ENCODE measurements around the gene CHSY3. TPM values are rescaled to one million over a fixed set of nuclear protein-coding genes. Genes with fewer than 3 reads are reported as not detected.

Gene CHSY3
- total RNA-seq, 1 donor from 2014 or later = 2.1 TPM

GRCh38 chr5:130092991-130093390 lies 188.7 kb downstream of the CHSY3 start:
- DNase-seq (ENCODE audit: low read depth, low spot score) = no peak

- DNase-seq (ENCODE audit: low read depth, low spot score) = no peak
These were observed 192.2 kb downstream of the CHSY3 start for GRCh38 chr5:130096483-130096882.

GRCh38 chr5:130099008-130099407 lies 194.7 kb downstream of the CHSY3 start:
- DNase-seq (ENCODE audit: low read depth, low spot score) = no peak

GRCh38 chr5:130102375-130102774 lies 198.1 kb downstream of the CHSY3 start:
- DNase-seq (ENCODE audit: low read depth, low spot score) = no peak

GRCh38 chr5:130102960-130103359 lies 198.7 kb downstream of the CHSY3 start:
- no peak for DNase-seq (ENCODE audit: low read depth, low spot score)

- DNase-seq (ENCODE audit: low read depth, low spot score) = no peak
These were observed 200.8 kb downstream of the CHSY3 start for GRCh38 chr5:130104895-130105688.

- DNase-seq (ENCODE audit: low read depth, low spot score) = no peak
These were observed 202.2 kb downstream of the CHSY3 start for GRCh38 chr5:130106480-130106879.

- no peak for DNase-seq (ENCODE audit: low read depth, low spot score)
These were observed 204.9 kb downstream of the CHSY3 start for GRCh38 chr5:130109152-130109551.

GRCh38 chr5:130110328-130110727 lies 206.1 kb downstream of the CHSY3 start:
- DNase-seq (ENCODE audit: low read depth, low spot score) = no peak

GRCh38 chr5:130111746-130112145 lies 207.5 kb downstream of the CHSY3 start:
- no peak for DNase-seq (ENCODE audit: low read depth, low spot score)

GRCh38 chr5:130112246-130112645 lies 208.0 kb downstream of the CHSY3 start:
- DNase-seq (ENCODE audit: low read depth, low spot score) = no peak

GRCh38 chr5:130115686-130116085 lies 211.4 kb downstream of the CHSY3 start:
- DNase-seq (ENCODE audit: low read depth, low spot score) = no peak

GRCh38 chr5:130116462-130116861 lies 212.2 kb downstream of the CHSY3 start:
- DNase-seq (ENCODE audit: low read depth, low spot score) = no peak

- no peak for DNase-seq (ENCODE audit: low read depth, low spot score)
These were observed 212.7 kb downstream of the CHSY3 start for GRCh38 chr5:130116972-130117371.

- no peak for DNase-seq (ENCODE audit: low read depth, low spot score)
These were observed 222.5 kb downstream of the CHSY3 start for GRCh38 chr5:130126746-130127145.

GRCh38 chr5:130135506-130135905 lies 231.2 kb downstream of the CHSY3 start:
- DNase-seq (ENCODE audit: low read depth, low spot score) = no peak

GRCh38 chr5:130136300-130136699 lies 232.0 kb downstream of the CHSY3 start:
- DNase-seq (ENCODE audit: low read depth, low spot score) = no peak

- no peak for DNase-seq (ENCODE audit: low read depth, low spot score)
These were observed 233.4 kb downstream of the CHSY3 start for GRCh38 chr5:130137681-130138080.

- no peak for DNase-seq (ENCODE audit: low read depth, low spot score)
These were observed 234.3 kb downstream of the CHSY3 start for GRCh38 chr5:130138406-130139045.

GRCh38 chr5:130141659-130142320 lies 237.5 kb downstream of the CHSY3 start:
- no peak for DNase-seq (ENCODE audit: low read depth, low spot score)

- no peak for DNase-seq (ENCODE audit: low read depth, low spot score)
These were observed 247.0 kb downstream of the CHSY3 start for GRCh38 chr5:130151239-130151638.

- no peak for DNase-seq (ENCODE audit: low read depth, low spot score)
These were observed 251.2 kb downstream of the CHSY3 start for GRCh38 chr5:130155345-130156011.

Measured in pulmonary artery endothelial cell (primary cell).